Measurements from ENCODE around the gene PLEKHG4B. TPM values are rescaled to one million over a fixed set of nuclear protein-coding genes. Genes with fewer than 3 reads are reported as not detected.

The PLEKHG4B gene
- total RNA-seq, 1 donor from 2014 or later: 22.0 TPM

DNA sequence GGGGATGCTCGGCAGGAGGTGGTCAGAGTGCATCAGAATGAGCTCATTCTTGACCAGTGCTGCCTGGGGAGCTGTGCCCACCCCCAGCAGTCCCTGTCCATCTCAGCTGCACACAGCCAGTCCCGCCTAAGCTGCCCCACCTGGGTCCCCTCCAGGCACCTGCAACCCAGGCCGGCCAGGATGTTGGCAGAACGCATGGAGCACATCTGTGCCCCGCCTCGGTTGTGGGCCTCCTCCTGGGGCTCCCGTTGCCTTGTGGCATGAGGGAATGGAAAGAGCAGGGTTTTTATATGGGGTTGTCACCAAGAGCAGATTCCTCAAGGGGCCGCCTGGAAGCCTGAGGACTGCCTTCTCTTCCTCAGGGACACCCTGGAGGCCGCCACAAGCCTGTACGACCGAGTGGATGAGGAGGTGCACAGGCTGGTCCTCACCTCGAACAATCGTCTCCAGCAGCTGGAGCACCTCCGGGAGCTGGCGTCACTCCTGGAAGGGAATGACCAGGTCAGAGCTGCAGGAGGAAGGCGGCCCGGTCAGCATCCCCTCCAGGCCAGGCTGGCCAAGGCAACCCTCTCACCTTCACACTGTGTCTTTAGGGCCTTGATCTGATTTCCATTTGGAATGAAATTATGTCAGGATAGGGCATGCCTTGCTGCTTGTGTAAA lies 64.6 kb downstream of the PLEKHG4B start:
- peaks cover 3% of the 10 kb centered on the region for H3K36me3 Mint-ChIP-seq (ENCODE audit: low read depth)
- H3K9me3 Mint-ChIP-seq: no peaks in the 10 kb centered on the region
- H3K4me3 Mint-ChIP-seq: no peak overlapping the region
- no peaks in the 10 kb centered on the region for H3K27me3 Mint-ChIP-seq (ENCODE audit: low read depth)
- no peak overlapping the region for H3K27ac Mint-ChIP-seq (ENCODE audit: unreplicated experiment)
- TF ChIP-seq, protein P1, sequence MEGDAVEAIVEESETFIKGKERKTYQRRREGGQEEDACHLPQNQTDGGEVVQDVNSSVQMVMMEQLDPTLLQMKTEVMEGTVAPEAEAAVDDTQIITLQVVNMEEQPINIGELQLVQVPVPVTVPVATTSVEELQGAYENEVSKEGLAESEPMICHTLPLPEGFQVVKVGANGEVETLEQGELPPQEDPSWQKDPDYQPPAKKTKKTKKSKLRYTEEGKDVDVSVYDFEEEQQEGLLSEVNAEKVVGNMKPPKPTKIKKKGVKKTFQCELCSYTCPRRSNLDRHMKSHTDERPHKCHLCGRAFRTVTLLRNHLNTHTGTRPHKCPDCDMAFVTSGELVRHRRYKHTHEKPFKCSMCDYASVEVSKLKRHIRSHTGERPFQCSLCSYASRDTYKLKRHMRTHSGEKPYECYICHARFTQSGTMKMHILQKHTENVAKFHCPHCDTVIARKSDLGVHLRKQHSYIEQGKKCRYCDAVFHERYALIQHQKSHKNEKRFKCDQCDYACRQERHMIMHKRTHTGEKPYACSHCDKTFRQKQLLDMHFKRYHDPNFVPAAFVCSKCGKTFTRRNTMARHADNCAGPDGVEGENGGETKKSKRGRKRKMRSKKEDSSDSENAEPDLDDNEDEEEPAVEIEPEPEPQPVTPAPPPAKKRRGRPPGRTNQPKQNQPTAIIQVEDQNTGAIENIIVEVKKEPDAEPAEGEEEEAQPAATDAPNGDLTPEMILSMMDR (conservative IDR thresholded peaks at IDR 0.05): no peak
- peaks cover 6% of the 10 kb centered on the region for H3K4me1 Mint-ChIP-seq
- DNase-seq (ENCODE audit: low read depth, low spot score): no peak

DNA sequence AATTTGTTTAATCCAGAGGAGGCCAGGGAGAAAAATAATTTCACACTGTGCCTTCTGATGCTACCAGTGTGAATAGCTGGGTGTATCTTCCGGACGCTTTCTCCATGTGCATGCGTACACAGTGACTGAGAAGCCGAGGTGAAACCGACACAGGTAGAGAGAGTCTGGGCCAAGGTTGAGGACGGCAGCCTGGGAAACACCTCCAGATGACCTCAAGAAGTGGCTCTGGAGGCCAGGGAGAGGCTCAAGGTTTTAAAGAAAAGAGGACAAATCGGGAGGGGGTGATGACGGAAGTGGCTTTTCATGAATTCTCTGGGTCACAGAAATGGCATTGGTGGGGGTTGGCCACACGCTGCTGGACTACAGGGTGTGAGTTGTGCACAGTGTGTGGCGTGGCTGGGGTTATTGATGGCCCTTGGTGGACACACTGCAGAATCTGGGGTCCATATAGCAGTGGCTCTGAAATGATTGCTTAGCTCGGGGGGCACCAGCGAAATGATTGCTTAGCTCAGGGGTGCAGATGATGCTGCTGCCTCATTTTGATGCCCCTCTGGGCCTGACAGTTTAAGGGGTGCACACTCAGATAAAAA lies 65.3 kb downstream of the PLEKHG4B start:
- Mint-ChIP-seq H3K4me1 (peaks cover 6% of the 10 kb centered on the region), H3K4me3 (no peak overlapping the region)

DNA sequence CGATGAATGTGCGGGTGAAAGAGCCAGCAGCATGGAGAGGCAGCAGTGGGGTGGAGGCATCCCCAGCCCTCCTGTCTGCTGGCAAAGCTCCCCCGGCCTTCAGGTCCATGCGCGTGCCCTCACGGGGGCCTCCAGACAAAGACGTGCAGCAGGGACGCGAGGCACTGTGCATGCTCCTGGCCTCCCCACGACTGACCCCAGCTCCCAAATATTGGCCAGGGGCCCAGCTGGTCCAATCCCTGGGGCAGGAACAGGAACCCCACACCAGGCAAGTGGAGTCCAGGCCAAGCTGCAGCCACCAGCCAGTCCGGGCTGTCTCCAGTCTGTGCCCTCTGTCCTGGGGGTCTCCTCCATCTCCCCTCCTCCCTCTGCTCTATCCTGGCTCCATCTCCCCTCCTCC lies 65.8 kb downstream of the PLEKHG4B start:
- no peak overlapping the region for H3K4me3 Mint-ChIP-seq
- H3K27me3 Mint-ChIP-seq (ENCODE audit: low read depth): no peaks in the 10 kb centered on the region
- H3K27ac Mint-ChIP-seq (ENCODE audit: unreplicated experiment): no peak overlapping the region
- TF ChIP-seq, protein P1 (conservative IDR thresholded peaks at IDR 0.05): no peak
- peaks cover 6% of the 10 kb centered on the region for H3K4me1 Mint-ChIP-seq
- H3K36me3 Mint-ChIP-seq (ENCODE audit: low read depth): no peaks in the 10 kb centered on the region
- no peaks in the 10 kb centered on the region for H3K9me3 Mint-ChIP-seq
- DNase-seq (ENCODE audit: low read depth, low spot score): no peak

More for the DNA sequence above, 65.3 kb downstream of the PLEKHG4B start:
- Mint-ChIP-seq H3K27me3 (ENCODE audit: low read depth) (no peaks in the 10 kb centered on the region), H3K36me3 (ENCODE audit: low read depth) (no peaks in the 10 kb centered on the region), H3K27ac (ENCODE audit: unreplicated experiment) (no peak overlapping the region), H3K9me3 (no peaks in the 10 kb centered on the region)
- TF ChIP-seq, protein P1 (conservative IDR thresholded peaks at IDR 0.05): no peak
- DNase-seq (ENCODE audit: low read depth, low spot score): no peak

DNA sequence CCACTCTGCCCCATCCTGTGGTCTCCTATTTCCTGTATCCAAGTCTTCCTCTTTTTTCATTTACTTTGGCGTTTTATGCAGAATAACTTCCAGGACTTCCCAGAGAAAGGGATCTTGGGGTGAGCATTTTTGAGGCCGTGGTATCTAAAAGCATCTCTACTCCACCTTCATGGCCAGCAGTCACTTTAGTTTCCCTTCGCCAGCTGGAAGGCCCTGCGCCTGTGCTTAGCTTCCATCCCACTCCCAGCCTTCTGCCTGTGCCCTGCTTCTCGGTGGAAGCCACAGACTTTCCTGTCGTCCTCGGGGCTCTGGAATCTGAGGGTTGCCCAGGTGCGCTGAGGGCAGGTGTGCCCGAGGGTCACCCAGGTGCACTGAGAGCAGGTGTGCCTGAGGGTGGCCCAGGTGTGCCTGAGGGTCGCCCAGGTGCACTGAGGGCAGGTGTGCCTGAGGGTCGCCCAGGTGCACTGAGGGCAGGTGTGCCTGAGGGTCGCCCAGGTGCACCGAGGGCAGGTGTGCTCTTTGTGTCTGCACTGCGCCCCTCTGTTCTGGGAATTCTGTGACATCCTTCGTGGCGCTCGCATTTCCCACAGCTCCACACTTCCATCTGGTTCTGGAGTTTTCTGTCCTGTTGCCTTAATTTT lies 67.0 kb downstream of the PLEKHG4B start:
- Mint-ChIP-seq H3K27ac (ENCODE audit: unreplicated experiment) (peak overlapping the region; percentile 37), H3K9me3 (no peaks in the 10 kb centered on the region), H3K4me3 (no peak overlapping the region), H3K27me3 (ENCODE audit: low read depth) (no peaks in the 10 kb centered on the region), H3K36me3 (ENCODE audit: low read depth) (peaks cover 3% of the 10 kb centered on the region), H3K4me1 (peaks cover 6% of the 10 kb centered on the region)
- DNase-seq (ENCODE audit: low read depth, low spot score): no peak
- TF ChIP-seq, protein P1 (conservative IDR thresholded peaks at IDR 0.05): no peak

DNA sequence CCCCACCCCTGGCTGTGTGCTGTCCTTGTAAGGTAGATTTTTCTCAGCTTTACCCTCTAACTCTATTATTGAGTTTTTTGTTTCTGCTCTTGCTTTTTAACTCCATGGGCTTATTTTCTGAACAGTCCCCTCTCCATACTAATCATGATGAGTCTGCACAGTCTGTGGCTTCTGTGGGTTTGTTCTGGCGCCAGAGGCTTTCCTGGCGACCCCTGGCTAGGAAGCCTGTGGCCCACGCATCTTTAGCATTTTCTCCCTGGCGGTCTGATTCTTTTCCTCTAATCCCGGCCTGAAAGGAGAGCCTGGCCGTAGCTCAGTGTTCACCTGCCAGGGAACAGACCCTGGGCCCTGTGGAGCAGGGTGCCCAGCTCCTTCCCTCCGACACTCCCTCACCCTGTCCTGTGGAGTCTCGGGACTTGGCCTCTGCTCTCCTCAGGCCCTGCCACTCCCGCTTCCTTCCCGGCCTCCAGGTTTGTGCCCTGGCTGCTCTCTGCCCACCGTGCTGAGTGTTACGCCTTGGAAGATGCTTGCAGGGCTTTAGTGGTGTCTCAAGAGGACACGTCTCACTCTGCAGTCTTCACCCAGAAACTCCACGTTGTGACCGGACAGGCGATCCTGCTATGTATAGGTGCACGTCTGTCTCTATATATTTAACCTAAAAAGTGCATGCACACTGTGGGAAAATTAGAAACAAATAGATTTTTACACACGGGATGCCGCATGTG lies 67.6 kb downstream of the PLEKHG4B start:
- H3K9me3 Mint-ChIP-seq: no peaks in the 10 kb centered on the region
- H3K27ac Mint-ChIP-seq (ENCODE audit: unreplicated experiment): peak overlapping the region; percentile 67
- TF ChIP-seq, protein P1 (conservative IDR thresholded peaks at IDR 0.05): no peak
- peaks cover 10% of the 10 kb centered on the region for H3K36me3 Mint-ChIP-seq (ENCODE audit: low read depth)
- H3K4me3 Mint-ChIP-seq: no peak overlapping the region
- no peaks in the 10 kb centered on the region for H3K27me3 Mint-ChIP-seq (ENCODE audit: low read depth)
- H3K4me1 Mint-ChIP-seq: peaks cover 1% of the 10 kb centered on the region
- DNase-seq (ENCODE audit: low read depth, low spot score): no peak

Data from neural crest cell (in vitro differentiated cells).